ENCODE data around the gene PDE4D.

Gene PDE4D

DNA sequence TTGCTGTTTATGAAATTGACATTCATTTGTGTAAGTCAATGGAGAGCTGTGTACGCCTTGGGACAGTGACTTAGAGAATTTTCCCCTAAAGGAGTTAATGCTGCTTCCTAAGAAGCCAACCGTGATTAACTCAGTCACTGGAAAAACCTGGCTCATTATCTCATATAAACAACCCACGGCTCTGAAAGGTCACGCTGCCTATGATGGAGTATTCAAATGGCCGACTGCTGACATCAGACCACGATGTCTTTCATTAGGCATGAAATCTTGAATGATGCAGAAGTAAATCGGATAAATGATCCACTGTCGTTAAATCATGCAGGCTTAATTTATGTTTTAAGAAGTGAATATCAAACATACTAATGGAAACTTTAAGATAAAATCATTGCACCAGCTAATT, 706.9 kb downstream of the PDE4D start:
- Histone ChIP-seq H3K27me3 (replicated peaks; ENCODE audit: insufficient read depth, low read length) (no peaks in the 10 kb centered on the region), H3K4me1 (ENCODE audit: low read length) (0 out of 2 replicates have a peak, but pooled peaks cover 3% of the 10 kb centered on the region), H3K79me2 (ENCODE audit: low read length) (no peaks in the 10 kb centered on the region), H3K4me2 (ENCODE audit: low read depth, low read length) (no peak overlapping the region), H2AFZ (ENCODE audit: low read length) (no peak overlapping the region), H3K9me2 (replicated peaks; ENCODE audit: insufficient read depth, low read length) (no peaks in the 10 kb centered on the region), H3K9ac (ENCODE audit: low read length) (no peak overlapping the region), H3K27ac (ENCODE audit: low read length) (no peak overlapping the region), H3K4me3 (ENCODE audit: low read length) (no peak overlapping the region), H3K36me3 (replicated peaks; ENCODE audit: insufficient read depth, low read length) (no peaks in the 10 kb centered on the region), H3F3A (ENCODE audit: insufficient read depth, low read length) (no peaks in the 10 kb centered on the region), H3K9me3 (replicated peaks; ENCODE audit: insufficient read depth, low read length) (no peaks in the 10 kb centered on the region), H4K20me1 (ENCODE audit: insufficient read depth, low read length) (no peaks in the 10 kb centered on the region)
- TF ChIP-seq EZH2phosphoT487 (IDR thresholded peaks at IDR 0.05; ENCODE audit: low read length) (no peak), EZH2 (optimal IDR thresholded peaks at IDR 0.05; ENCODE audit: low read depth, low read length) (no peak)
- TF ChIP-seq, protein P1, sequence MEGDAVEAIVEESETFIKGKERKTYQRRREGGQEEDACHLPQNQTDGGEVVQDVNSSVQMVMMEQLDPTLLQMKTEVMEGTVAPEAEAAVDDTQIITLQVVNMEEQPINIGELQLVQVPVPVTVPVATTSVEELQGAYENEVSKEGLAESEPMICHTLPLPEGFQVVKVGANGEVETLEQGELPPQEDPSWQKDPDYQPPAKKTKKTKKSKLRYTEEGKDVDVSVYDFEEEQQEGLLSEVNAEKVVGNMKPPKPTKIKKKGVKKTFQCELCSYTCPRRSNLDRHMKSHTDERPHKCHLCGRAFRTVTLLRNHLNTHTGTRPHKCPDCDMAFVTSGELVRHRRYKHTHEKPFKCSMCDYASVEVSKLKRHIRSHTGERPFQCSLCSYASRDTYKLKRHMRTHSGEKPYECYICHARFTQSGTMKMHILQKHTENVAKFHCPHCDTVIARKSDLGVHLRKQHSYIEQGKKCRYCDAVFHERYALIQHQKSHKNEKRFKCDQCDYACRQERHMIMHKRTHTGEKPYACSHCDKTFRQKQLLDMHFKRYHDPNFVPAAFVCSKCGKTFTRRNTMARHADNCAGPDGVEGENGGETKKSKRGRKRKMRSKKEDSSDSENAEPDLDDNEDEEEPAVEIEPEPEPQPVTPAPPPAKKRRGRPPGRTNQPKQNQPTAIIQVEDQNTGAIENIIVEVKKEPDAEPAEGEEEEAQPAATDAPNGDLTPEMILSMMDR (IDR thresholded peaks at IDR 0.05; ENCODE audit: low read length) = no peak
- DNase-seq = no peak

DNA sequence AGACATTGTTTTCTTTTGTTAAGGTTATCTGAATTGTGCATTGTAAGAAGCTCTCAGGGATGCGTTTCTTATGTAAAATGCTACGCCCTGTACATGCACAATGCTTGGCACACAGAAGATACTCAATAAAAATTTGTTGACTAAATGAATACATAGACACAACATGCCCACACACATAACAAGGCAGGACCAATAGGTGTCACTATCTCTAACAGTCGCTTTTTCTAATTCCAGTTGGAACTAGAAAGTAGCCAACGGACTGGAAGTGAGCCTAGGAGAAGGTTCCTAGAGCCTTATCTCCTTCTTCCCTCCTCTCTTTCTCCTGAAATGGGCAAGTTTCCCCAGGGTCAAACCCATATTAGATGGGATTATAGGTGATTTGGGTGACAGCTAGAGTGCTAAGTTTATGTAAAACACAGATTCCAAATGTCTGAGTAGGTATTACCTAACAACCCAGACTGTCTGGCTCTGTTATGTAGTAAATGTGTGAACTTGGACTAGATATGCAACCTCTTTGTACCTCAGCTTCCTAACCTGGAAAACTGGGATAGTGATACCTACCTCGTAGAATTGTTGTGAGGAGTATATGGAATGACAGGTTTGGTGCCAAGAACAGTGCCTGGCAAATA, 707.7 kb downstream of the PDE4D start:
- Histone ChIP-seq H3K79me2 (ENCODE audit: low read length) (no peaks in the 10 kb centered on the region), H4K20me1 (ENCODE audit: insufficient read depth, low read length) (no peaks in the 10 kb centered on the region), H3K4me2 (ENCODE audit: low read depth, low read length) (no peak overlapping the region), H3K4me1 (ENCODE audit: low read length) (0 out of 2 replicates have a peak, but pooled peaks cover 3% of the 10 kb centered on the region), H3K27ac (ENCODE audit: low read length) (no peak overlapping the region), H3K9me3 (replicated peaks; ENCODE audit: insufficient read depth, low read length) (no peaks in the 10 kb centered on the region), H2AFZ (ENCODE audit: low read length) (no peak overlapping the region), H3K9me2 (replicated peaks; ENCODE audit: insufficient read depth, low read length) (no peaks in the 10 kb centered on the region), H3K27me3 (replicated peaks; ENCODE audit: insufficient read depth, low read length) (no peaks in the 10 kb centered on the region), H3K4me3 (ENCODE audit: low read length) (no peak overlapping the region), H3F3A (ENCODE audit: insufficient read depth, low read length) (no peaks in the 10 kb centered on the region), H3K36me3 (replicated peaks; ENCODE audit: insufficient read depth, low read length) (no peaks in the 10 kb centered on the region), H3K9ac (ENCODE audit: low read length) (no peak overlapping the region)
- no peak for DNase-seq
- no peak for TF ChIP-seq EZH2 (optimal IDR thresholded peaks at IDR 0.05; ENCODE audit: low read depth, low read length)
- TF ChIP-seq, protein P1 (IDR thresholded peaks at IDR 0.05; ENCODE audit: low read length) = no peak
- no peak for TF ChIP-seq EZH2phosphoT487 (IDR thresholded peaks at IDR 0.05; ENCODE audit: low read length)

DNA sequence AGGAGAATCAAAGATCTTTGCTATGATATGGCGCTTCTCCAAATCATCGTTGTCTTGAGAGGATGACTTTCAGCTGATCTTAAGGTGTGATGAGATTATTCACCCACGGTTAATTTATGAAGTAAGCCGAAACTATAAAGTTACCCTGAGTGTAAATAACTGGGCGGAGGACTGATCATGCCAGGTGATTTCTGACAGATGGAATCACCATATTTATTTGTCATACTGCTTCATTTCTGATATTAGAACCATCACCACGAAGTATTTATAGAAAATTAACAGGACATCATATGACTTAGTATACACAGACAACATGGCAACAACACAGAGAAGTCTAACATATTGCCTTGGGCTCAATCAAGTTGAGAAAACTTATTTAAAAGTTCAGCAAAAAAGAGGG, 708.8 kb downstream of the PDE4D start:
- H3K27me3 ChIP-seq (replicated peaks; ENCODE audit: insufficient read depth, low read length) = no peaks in the 10 kb centered on the region
- H3K27ac ChIP-seq (ENCODE audit: low read length) = no peak overlapping the region
- H3K36me3 ChIP-seq (replicated peaks; ENCODE audit: insufficient read depth, low read length) = no peaks in the 10 kb centered on the region
- no peaks in the 10 kb centered on the region for H3K79me2 ChIP-seq (ENCODE audit: low read length)
- no peak overlapping the region for H2AFZ ChIP-seq (ENCODE audit: low read length)
- no peak overlapping the region for H3K4me2 ChIP-seq (ENCODE audit: low read depth, low read length)
- H3K9me2 ChIP-seq (replicated peaks; ENCODE audit: insufficient read depth, low read length) = no peaks in the 10 kb centered on the region
- 0 out of 2 replicates have a peak, but pooled peaks cover 3% of the 10 kb centered on the region for H3K4me1 ChIP-seq (ENCODE audit: low read length)
- no peak for TF ChIP-seq EZH2phosphoT487 (IDR thresholded peaks at IDR 0.05; ENCODE audit: low read length)
- TF ChIP-seq, protein P1 (IDR thresholded peaks at IDR 0.05; ENCODE audit: low read length) = no peak
- no peak for TF ChIP-seq EZH2 (optimal IDR thresholded peaks at IDR 0.05; ENCODE audit: low read depth, low read length)
- no peaks in the 10 kb centered on the region for H3F3A ChIP-seq (ENCODE audit: insufficient read depth, low read length)
- no peak overlapping the region for H3K9ac ChIP-seq (ENCODE audit: low read length)
- no peak overlapping the region for H3K4me3 ChIP-seq (ENCODE audit: low read length)
- DNase-seq = no peak
- H3K9me3 ChIP-seq (replicated peaks; ENCODE audit: insufficient read depth, low read length) = no peaks in the 10 kb centered on the region
- no peaks in the 10 kb centered on the region for H4K20me1 ChIP-seq (ENCODE audit: insufficient read depth, low read length)

All from MM.1S (cell line).